T-cell (primary cell): ENCODE results near the gene GARRE1. TPM values are rescaled to one million over a fixed set of nuclear protein-coding genes. Genes with fewer than 3 reads are reported as not detected.
"Not testable (repeated sequence)": the region's sequence is repeated elsewhere in the genome, so short reads cannot be mapped to it uniquely, and the experiment has no call there.

Experiments used
- ATAC-seq, 4 experiments: fragments of 200-7000 bp in 3 of 4; fragments of 150-1000 bp in 1 of 4; cut with Tn5 transposase; replicated peaks in 1 of 4; 1 replicate in 3 of 4; 2 replicates in 1 of 4; pipeline ENCODE4 v1.10.0; 2021; ENCODE audit warnings: moderate library complexity in 3 of 4, mild to moderate bottlenecking in 2 of 4, moderate number of reproducible peaks in 1 of 4
- CTCF ChIA-PET, 2 donors: fragments of 300-600 bp; sonication (Branson Sonifier 250); formaldehyde crosslinking; loops; one replicate each; lab custom pipeline; 2022; ENCODE audit warnings: antibody characterized with exemption in 2 of 2; lab: Charles Lee
- POLR2A ChIA-PET, 2 donors: fragments of 300-600 bp; sonication (Branson Sonifier 250); formaldehyde crosslinking; loops; one replicate each; lab custom pipeline; 2022; ENCODE audit warnings: antibody characterized with exemption in 2 of 2; lab: Charles Lee
- DNase-seq, 35 experiments: peaks; one replicate each; pipeline versions ENCODE4 v3.0.0 to v3.0.0-alpha.2; 2013 to 2023
- H3K27ac ChIP-seq: one replicate; pipeline ENCODE4 v1.5.1; 2013; ENCODE audit warnings: low read length
- H3K27me3 ChIP-seq, 2 experiments: replicated peaks in 1 of 2; 1 replicate in 1 of 2; 2 replicates in 1 of 2; pipeline versions ENCODE4 v1.6.1 to v1.7.0; 2013; ENCODE audit warnings: low read length in 1 of 2, mixed read lengths in 1 of 2; ENCODE audit not compliant: control insufficient read depth in 2 of 2, insufficient read depth in 2 of 2; ENCODE audit errors: extremely low read depth in 1 of 2
- H3K36me3 ChIP-seq, 2 donors: 1 replicate in 1 of 2; 2 replicates in 1 of 2; pipeline versions ENCODE4 v1.6.1 to v1.7.0; 2013; ENCODE audit warnings: low read length in 1 of 2; ENCODE audit not compliant: control insufficient read depth in 2 of 2, insufficient read depth in 1 of 2; ENCODE audit errors: extremely low read depth in 1 of 2
- H3K4me1 ChIP-seq, 2 experiments: 1 replicate in 1 of 2; 2 replicates in 1 of 2; pipeline versions ENCODE4 v1.6.1 to v1.7.0; 2013; ENCODE audit warnings: low read length in 2 of 2, mixed read lengths in 1 of 2; ENCODE audit not compliant: insufficient read depth in 2 of 2, control insufficient read depth in 1 of 2; ENCODE audit errors: extremely low read depth in 1 of 2
- H3K4me3 ChIP-seq, 2 donors: 1 replicate in 1 of 2; 2 replicates in 1 of 2; pipeline versions ENCODE4 v1.5.1 to v1.7.0; 2013; ENCODE audit warnings: mild to moderate bottlenecking in 2 of 2, low read length in 1 of 2, moderate library complexity in 1 of 2; ENCODE audit not compliant: control insufficient read depth in 1 of 2; ENCODE audit errors: extremely low read depth in 1 of 2
- H3K9me3 ChIP-seq: 2 replicates; pipeline ENCODE4 v1.7.0; 2013
- H3K27ac Mint-ChIP-seq, 2 donors: one replicate each; pipeline ENCODE4 v1.8.0; 2020 to 2021; ENCODE audit warnings: mild to moderate bottlenecking in 2 of 2, mixed read lengths in 2 of 2
- H3K27me3 Mint-ChIP-seq, 2 donors: one replicate each; pipeline ENCODE4 v1.8.0; 2021 to 2022; ENCODE audit warnings: mixed read lengths in 2 of 2
- H3K36me3 Mint-ChIP-seq: one replicate; pipeline ENCODE4 v1.8.0; 2021; ENCODE audit warnings: mixed read lengths
- H3K4me1 Mint-ChIP-seq, 3 donors: one replicate each; pipeline ENCODE4 v1.8.0; 2020 to 2022; ENCODE audit warnings: mixed read lengths in 3 of 3, mild to moderate bottlenecking in 1 of 3
- H3K4me3 Mint-ChIP-seq, 3 donors: one replicate each; pipeline ENCODE4 v1.8.0; 2020 to 2022; ENCODE audit warnings: mild to moderate bottlenecking in 3 of 3, mixed read lengths in 3 of 3, moderate library complexity in 3 of 3
- H3K9me3 Mint-ChIP-seq, 3 donors: one replicate each; pipeline ENCODE4 v1.8.0; 2020 to 2022; ENCODE audit warnings: mixed read lengths in 3 of 3
- WGBS: methylation state at CpG from one replicate; pipeline ENCODE4 v1.1.5; 2013; ENCODE audit warnings: missing lambda C conversion rate; ENCODE audit not compliant: insufficient coverage; 5-methylcytosine and 5-hydroxymethylcytosine counted together
- total RNA-seq, 35 experiments: library from RNA in 6 of 35; stranded (reverse) in 6 of 35; fragments of 120-200 nt in 1 of 35; gene quantifications; one replicate each; pipeline versions ENCODE4 v1.2.1 to v1.2.4 and lab custom pipeline; 2013 to 2026

The GARRE1 gene
- total RNA-seq, 5 donors from 2014 or later (not counting 1 experiment from before 2014, with no cell fraction given): 31.8 to 51.6 (median 34.8) TPM

GRCh38 chr19:34215006-34215665 is 39.2 kb upstream of the GARRE1 start:
- H3K36me3 Mint-ChIP-seq: peaks cover 21% of the 10 kb centered on the region
- ATAC-seq: no peak
- H3K4me1 Mint-ChIP-seq: peaks cover 42 to 48% (median 42%) of the 10 kb centered on the region in 3 donors

GRCh38 chr19:34215666-34216038 is 38.7 kb upstream of the GARRE1 start:
- Mint-ChIP-seq H3K4me1 (peaks cover 46 to 53% (median 47%) of the 10 kb centered on the region in 3 donors), H3K27me3 (no peaks in the 10 kb centered on the region), H3K27ac (peak overlapping the region; percentile 35 to 46), H3K36me3 (peaks cover 26% of the 10 kb centered on the region), H3K4me3 (no peak overlapping the region), H3K9me3 (no peaks in the 10 kb centered on the region)
- Histone ChIP-seq H3K27ac (no peak overlapping the region), H3K9me3 (no peaks in the 10 kb centered on the region), H3K36me3 (peaks cover 3 to 50% of the 10 kb centered on the region in 2 donors), H3K4me1 (peaks cover 20 to 22% of the 10 kb centered on the region in 2 experiments), H3K27me3 (no peaks in the 10 kb centered on the region), H3K4me3 (no peak overlapping the region)
- ATAC-seq (no peak), DNase-seq (peak in 1 of 35 experiments; percentile 1)
- POLR2A ChIA-PET: no interaction called here
- CTCF ChIA-PET: interaction anchor here in 1 of 2 donors (0.6 kb wide), 1 partner anchor 11 kb away, joined by 6 read pairs; no protein-coding TSS in a partner anchor
- WGBS: no CpG with 5 or more reads among the region's 3 CpGs

More at GRCh38 chr19:34215006-34215665, 39.2 kb upstream of the GARRE1 start:
- WGBS: no CpG with 5 or more reads among the region's 3 CpGs
- Mint-ChIP-seq H3K27me3 (no peaks in the 10 kb centered on the region), H3K9me3 (no peaks in the 10 kb centered on the region), H3K4me3 (no peak overlapping the region), H3K27ac (peak overlapping the region; percentile 46 to 75)
- DNase-seq: no peak
- Histone ChIP-seq H3K9me3 (no peaks in the 10 kb centered on the region), H3K4me1 (peaks cover 20 to 22% of the 10 kb centered on the region in 2 experiments), H3K27ac (no peak overlapping the region), H3K4me3 (no peak overlapping the region), H3K36me3 (peaks cover 6 to 51% of the 10 kb centered on the region in 2 donors), H3K27me3 (no peaks in the 10 kb centered on the region)
- ChIA-PET CTCF (interaction anchor here (0.6 kb wide), 2 partner anchors 11 to 37 kb away, joined by 6 to 10 read pairs; no protein-coding TSS in a partner anchor), POLR2A (no interaction called here)

GRCh38 chr19:34216745-34217219 is 37.6 kb upstream of the GARRE1 start:
- H3K27me3 ChIP-seq, H3K27ac ChIP-seq, H3K9me3 ChIP-seq, ATAC-seq, DNase-seq, H3K9me3 Mint-ChIP-seq, POLR2A ChIA-PET, H3K27me3 Mint-ChIP-seq, H3K4me3 ChIP-seq: not testable (repeated sequence)
- WGBS: 100% methylated on average over 4 of the region's 14 CpGs
- peaks cover 49 to 56% (median 52%) of the 10 kb centered on the region in 3 donors for H3K4me1 Mint-ChIP-seq
- peaks cover 34% of the 10 kb centered on the region for H3K36me3 Mint-ChIP-seq
- H3K36me3 ChIP-seq: peaks cover 3 to 54% of the 10 kb centered on the region in 2 donors
- peaks cover 20 to 22% of the 10 kb centered on the region in 2 experiments for H3K4me1 ChIP-seq
- CTCF ChIA-PET: interaction anchor here in 1 of 2 donors (0.6 kb wide), 1 partner anchor 420 kb away, joined by 4 read pairs; no protein-coding TSS in a partner anchor
- H3K4me3 Mint-ChIP-seq: peak overlapping the region in 1 of 3 donors; percentile 46
- peak overlapping the region in 1 of 2 donors; percentile 61 for H3K27ac Mint-ChIP-seq

- Histone ChIP-seq H3K27me3 (no peaks in the 10 kb centered on the region), H3K36me3 (peaks cover 6 to 62% of the 10 kb centered on the region in 2 donors), H3K27ac (peak overlapping the region; percentile 36), H3K4me3 (peak overlapping the region in 1 of 2 donors; percentile 25), H3K4me1 (peaks cover 20 to 22% of the 10 kb centered on the region in 2 experiments), H3K9me3 (no peaks in the 10 kb centered on the region)
- Mint-ChIP-seq H3K36me3 (peaks cover 45% of the 10 kb centered on the region), H3K27ac (peak overlapping the region; percentile 74 to 87), H3K4me1 (peaks cover 49 to 56% (median 52%) of the 10 kb centered on the region in 3 donors), H3K4me3 (peak overlapping the region; percentile 42 to 65 (median 64)), H3K9me3 (no peaks in the 10 kb centered on the region), H3K27me3 (no peaks in the 10 kb centered on the region)
- DNase-seq: peak; percentile 30 to 91 (median 75)
- ChIA-PET POLR2A (interaction anchor here (0.6 kb wide), 3 partner anchors 15 to 113 kb away, joined by 3 to 11 read pairs (median 9); no protein-coding TSS in a partner anchor), CTCF (interaction anchor here in 1 of 2 donors (0.6 to 0.7 kb wide), 4 partner anchors 9 to 202 kb away, joined by 3 to 6 read pairs (median 5); no protein-coding TSS in a partner anchor)
- peak; percentile 90 to 96 (median 94) for ATAC-seq
- 10% methylated on average over 4 of the region's 18 CpGs for WGBS
Measured at GRCh38 chr19:34217952-34218817, 36.2 kb upstream of the GARRE1 start.

- H3K9me3 Mint-ChIP-seq: no peaks in the 10 kb centered on the region
Measured at GRCh38 chr19:34218818-34219164, 35.6 kb upstream of the GARRE1 start.

More at GRCh38 chr19:34218818-34219164, 35.6 kb upstream of the GARRE1 start:
- ATAC-seq: no peak
- no peak for DNase-seq
- H3K9me3 ChIP-seq: no peaks in the 10 kb centered on the region
- H3K27me3 ChIP-seq: no peaks in the 10 kb centered on the region
- ChIA-PET POLR2A (interaction anchor here in 1 of 2 donors (1.0 kb wide), 1 partner anchor 10 kb away, joined by 3 read pairs; no protein-coding TSS in a partner anchor), CTCF (interaction anchor here in 1 of 2 donors (1.0 to 1.5 kb wide), 6 partner anchors 9 to 107 kb away, joined by 3 to 8 read pairs (median 4); no protein-coding TSS in a partner anchor)
- Mint-ChIP-seq H3K4me3 (peak overlapping the region; percentile 42 to 64 (median 53)), H3K4me1 (peaks cover 53 to 61% (median 56%) of the 10 kb centered on the region in 3 donors), H3K36me3 (peaks cover 48% of the 10 kb centered on the region), H3K27me3 (no peaks in the 10 kb centered on the region), H3K27ac (peak overlapping the region; percentile 74 to 87)
- peaks cover 20 to 22% of the 10 kb centered on the region in 2 experiments for H3K4me1 ChIP-seq
- no peak overlapping the region for H3K4me3 ChIP-seq
- peaks cover 6 to 62% of the 10 kb centered on the region in 2 donors for H3K36me3 ChIP-seq
- WGBS: no CpG with 5 or more reads among the region's 2 CpGs
- peak overlapping the region; percentile 36 for H3K27ac ChIP-seq
